ENCODE measurements around the gene PRH1.

GRCh38 chr12:10884086-10884725 lies at the start of gene PRH1:
- TF ChIP-seq, protein P1, sequence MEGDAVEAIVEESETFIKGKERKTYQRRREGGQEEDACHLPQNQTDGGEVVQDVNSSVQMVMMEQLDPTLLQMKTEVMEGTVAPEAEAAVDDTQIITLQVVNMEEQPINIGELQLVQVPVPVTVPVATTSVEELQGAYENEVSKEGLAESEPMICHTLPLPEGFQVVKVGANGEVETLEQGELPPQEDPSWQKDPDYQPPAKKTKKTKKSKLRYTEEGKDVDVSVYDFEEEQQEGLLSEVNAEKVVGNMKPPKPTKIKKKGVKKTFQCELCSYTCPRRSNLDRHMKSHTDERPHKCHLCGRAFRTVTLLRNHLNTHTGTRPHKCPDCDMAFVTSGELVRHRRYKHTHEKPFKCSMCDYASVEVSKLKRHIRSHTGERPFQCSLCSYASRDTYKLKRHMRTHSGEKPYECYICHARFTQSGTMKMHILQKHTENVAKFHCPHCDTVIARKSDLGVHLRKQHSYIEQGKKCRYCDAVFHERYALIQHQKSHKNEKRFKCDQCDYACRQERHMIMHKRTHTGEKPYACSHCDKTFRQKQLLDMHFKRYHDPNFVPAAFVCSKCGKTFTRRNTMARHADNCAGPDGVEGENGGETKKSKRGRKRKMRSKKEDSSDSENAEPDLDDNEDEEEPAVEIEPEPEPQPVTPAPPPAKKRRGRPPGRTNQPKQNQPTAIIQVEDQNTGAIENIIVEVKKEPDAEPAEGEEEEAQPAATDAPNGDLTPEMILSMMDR (IDR thresholded peaks at IDR 0.05; ENCODE audit: insufficient read depth, low read length, poor library complexity, severe bottlenecking) = no peak
- TF ChIP-seq EZH2phosphoT487 (conservative IDR thresholded peaks at IDR 0.05; ENCODE audit: low read length) = no peak

Data from SU-DHL-6 (cell line).